PFSK-1 (cell line): Measurements from ENCODE around the gene NACAD.

Source experiments
- FOXP2 ChIP-seq: optimal IDR thresholded peaks from 2 replicates; pipeline ENCODE3; 2011; ENCODE audit warnings: borderline replicate concordance, control low read depth, inconsistent platforms; ENCODE audit not compliant: insufficient read depth; ENCODE audit errors: extremely low read length, extremely low read depth
- POLR2AphosphoS5 ChIP-seq: IDR thresholded peaks from 2 replicates; pipeline ENCODE4 v1.6.1; 2012; ENCODE audit warnings: low read depth, mild to moderate bottlenecking, control low read depth, low read length, moderate library complexity
- SIN3A ChIP-seq: IDR thresholded peaks from 2 replicates; pipeline ENCODE4 v1.6.1; 2012; ENCODE audit warnings: mild to moderate bottlenecking, low read length, moderate library complexity, borderline replicate concordance; ENCODE audit not compliant: insufficient read depth
- TAF1 ChIP-seq: IDR thresholded peaks from 2 replicates; pipeline ENCODE4 v1.6.1; 2012; ENCODE audit warnings: low read length, control low read depth, borderline replicate concordance; ENCODE audit not compliant: insufficient read depth
- TF ChIP-seq, protein P1 (sequence below), 2 experiments: IDR thresholded peaks; 2 replicates each; pipeline versions ENCODE4 v1.6.1 to v1.8.0; 2011 to 2012; ENCODE audit warnings: low read depth in 2 of 2, low read length in 2 of 2, control low read depth in 1 of 2, inconsistent platforms in 1 of 2, mild to moderate bottlenecking in 1 of 2, moderate library complexity in 1 of 2; ENCODE audit not compliant: insufficient read depth in 1 of 2

NACAD gene

DNA sequence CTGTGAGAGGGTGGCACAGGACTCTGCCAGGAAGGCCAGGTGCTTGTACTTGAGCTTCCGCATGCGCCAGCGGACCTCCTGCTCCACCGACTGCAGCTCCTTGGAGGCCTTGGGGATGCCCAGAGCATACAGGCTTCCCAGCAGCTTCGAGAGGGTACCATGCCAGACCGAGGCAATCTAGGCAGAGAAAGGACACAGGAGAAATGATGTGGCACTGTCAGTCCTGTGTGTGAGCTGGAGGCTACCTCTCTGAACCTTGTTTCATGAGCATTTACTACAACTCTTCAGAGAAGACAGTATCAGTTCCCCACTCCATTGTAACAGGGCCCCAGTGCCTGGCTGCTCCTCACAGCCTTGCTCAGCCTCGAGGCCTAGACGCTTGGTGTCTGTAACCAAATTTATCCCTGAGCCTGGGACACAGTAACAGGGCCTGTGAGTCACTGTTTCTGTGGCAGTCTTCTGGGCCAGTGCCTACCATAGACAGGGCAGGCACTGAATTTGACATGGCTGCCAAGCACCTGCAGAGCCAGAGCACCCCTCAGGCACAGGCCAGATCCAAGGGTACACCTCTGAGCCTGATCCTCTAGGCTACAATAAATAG, 16.9 kb upstream of the NACAD start:
- TF ChIP-seq POLR2AphosphoS5: no peak
- TF ChIP-seq TAF1: no peak
- no peak for TF ChIP-seq SIN3A
- no peak for TF ChIP-seq FOXP2
- TF ChIP-seq, protein P1, sequence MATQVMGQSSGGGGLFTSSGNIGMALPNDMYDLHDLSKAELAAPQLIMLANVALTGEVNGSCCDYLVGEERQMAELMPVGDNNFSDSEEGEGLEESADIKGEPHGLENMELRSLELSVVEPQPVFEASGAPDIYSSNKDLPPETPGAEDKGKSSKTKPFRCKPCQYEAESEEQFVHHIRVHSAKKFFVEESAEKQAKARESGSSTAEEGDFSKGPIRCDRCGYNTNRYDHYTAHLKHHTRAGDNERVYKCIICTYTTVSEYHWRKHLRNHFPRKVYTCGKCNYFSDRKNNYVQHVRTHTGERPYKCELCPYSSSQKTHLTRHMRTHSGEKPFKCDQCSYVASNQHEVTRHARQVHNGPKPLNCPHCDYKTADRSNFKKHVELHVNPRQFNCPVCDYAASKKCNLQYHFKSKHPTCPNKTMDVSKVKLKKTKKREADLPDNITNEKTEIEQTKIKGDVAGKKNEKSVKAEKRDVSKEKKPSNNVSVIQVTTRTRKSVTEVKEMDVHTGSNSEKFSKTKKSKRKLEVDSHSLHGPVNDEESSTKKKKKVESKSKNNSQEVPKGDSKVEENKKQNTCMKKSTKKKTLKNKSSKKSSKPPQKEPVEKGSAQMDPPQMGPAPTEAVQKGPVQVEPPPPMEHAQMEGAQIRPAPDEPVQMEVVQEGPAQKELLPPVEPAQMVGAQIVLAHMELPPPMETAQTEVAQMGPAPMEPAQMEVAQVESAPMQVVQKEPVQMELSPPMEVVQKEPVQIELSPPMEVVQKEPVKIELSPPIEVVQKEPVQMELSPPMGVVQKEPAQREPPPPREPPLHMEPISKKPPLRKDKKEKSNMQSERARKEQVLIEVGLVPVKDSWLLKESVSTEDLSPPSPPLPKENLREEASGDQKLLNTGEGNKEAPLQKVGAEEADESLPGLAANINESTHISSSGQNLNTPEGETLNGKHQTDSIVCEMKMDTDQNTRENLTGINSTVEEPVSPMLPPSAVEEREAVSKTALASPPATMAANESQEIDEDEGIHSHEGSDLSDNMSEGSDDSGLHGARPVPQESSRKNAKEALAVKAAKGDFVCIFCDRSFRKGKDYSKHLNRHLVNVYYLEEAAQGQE (IDR thresholded peaks at IDR 0.05; ENCODE audit: insufficient read depth in 1 of 2, low read depth in 2 of 2, low read length in 2 of 2): no peak

DNA sequence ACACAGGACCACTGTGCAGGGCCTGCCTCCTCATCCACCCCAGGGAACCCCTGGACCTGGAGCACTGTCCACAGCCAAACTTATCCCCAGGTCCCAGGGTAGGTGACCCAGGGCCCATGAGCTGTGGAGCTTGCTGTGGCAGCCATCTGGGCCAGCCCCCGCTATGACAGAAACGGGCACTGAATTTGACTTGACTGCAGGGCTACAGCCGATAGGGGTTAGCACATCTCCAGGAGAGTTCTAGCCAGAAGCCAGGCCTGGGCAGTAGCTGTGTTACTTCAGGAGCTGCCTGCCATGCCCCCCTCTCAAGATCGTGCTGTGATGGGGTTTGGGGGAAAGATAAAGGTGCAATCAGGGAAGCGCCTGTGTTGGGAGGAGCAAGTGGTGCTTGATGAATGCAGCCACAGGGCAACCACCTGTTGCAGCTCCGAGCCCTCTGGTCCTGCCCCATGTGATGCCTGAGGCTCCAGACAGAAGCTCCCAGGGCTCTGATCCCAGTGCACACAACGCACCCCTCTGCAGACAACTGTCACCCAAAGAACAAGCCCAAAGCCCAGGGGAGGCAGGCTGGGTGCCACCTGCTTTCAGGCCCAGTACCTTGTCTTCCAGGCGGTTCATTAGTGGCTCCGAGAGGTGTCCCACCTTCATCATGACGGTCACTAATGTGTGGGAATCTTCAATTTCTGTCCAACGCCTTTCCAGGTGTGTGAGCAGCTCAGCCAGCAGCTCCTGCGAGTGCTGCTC, 16.2 kb upstream of the NACAD start:
- TF ChIP-seq POLR2AphosphoS5 (no peak), SIN3A (no peak), FOXP2 (no peak), TAF1 (no peak)
- TF ChIP-seq, protein P1 (IDR thresholded peaks at IDR 0.05; ENCODE audit: insufficient read depth in 1 of 2, low read depth in 2 of 2, low read length in 2 of 2): no peak

DNA sequence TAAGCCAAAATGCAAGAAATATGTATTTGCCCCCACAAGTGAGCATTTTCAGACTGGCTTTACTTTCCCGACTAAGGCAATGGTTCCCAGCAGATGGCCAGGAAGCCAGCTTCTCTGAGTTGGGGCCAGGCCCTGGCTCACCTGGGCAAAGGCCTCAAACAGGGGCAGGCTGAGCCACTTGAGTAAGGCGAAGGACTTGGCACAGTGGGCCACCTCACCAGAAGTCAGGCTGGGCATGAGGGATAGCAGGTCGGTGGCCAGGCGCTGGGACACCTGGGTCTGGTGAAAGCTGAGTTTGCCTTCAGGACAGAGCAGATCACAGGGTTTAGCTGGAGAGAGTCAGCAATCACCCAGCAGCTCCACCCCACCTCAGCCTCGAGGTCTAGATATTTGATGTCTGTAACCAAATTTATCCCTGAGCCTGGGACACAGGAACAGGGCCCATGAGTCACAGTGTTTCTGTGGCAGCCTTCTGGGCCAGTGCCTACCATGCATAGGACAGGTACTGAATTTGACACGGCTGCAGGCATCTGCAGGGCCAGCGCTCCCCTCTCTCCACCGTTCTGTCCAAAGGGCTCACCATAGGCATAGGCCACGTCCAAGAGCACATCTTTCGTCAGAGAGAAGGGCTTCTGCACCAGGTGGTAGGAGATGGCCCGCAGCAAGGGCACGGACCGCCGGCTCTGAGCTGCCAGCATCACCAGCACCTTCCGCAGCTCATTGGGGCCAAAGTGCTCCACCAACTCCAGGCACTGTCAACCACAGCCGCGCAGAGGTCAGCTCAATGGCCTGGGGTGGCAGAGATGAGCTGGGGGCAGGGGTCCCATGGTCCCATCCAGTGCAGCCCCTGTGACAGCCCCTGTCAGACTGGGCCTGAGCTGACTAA, 15.4 kb upstream of the NACAD start:
- TF ChIP-seq FOXP2: no peak
- no peak for TF ChIP-seq TAF1
- TF ChIP-seq, protein P1 (IDR thresholded peaks at IDR 0.05; ENCODE audit: insufficient read depth in 1 of 2, low read depth in 2 of 2, low read length in 2 of 2): no peak
- TF ChIP-seq POLR2AphosphoS5: no peak
- TF ChIP-seq SIN3A: no peak

DNA sequence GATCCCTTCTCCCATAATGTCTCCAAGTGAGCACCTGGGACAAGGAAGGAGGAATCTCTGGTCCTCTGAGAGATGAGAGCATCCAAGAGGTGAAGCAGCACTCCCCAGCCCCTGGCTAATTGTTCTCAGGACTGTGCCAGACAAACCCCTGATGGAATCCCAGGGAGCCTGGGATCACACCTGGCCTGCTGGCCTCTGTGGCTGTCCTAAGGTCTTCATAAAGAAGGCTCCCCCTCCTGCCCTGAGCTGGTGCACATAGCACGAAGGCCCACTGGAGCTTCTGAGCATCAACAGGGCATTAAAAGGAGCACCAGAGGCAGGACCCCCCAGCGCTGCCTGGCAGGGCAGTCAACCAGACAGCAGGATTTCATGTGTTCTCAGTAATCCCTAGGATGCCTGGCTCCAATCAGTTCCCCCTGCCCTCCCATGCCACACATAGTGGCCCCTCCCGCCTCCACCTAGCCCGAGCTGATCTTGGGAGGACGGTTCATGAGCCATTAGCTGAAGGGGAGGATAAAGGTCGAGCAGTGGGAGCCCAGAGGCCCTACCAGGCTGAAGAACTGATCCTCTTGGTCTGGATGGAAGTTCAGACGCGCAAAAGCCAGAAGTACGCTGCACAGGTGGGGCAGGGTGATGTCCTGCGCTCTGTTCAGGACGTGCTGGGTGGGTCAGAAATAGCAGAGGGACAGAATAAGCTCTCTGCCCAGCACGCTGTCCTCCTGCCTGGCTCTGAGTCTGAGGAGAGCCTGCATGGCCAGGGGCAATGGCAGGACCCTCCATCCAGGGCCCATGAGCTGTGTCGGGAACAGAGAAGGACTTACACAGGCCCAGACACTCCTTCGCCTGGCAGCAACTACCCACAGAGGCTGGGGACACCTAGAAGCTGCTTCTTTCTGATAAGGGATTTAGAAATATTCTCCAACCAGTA, 14.3 kb upstream of the NACAD start:
- no peak for TF ChIP-seq SIN3A
- no peak for TF ChIP-seq POLR2AphosphoS5
- TF ChIP-seq, protein P1 (IDR thresholded peaks at IDR 0.05; ENCODE audit: insufficient read depth in 1 of 2, low read depth in 2 of 2, low read length in 2 of 2): no peak
